K562 (cell line): ENCODE results near the gene MLXIPL. TPM values are rescaled to one million over a fixed set of nuclear protein-coding genes. Genes with fewer than 3 reads are reported as not detected.

ENCODE experiments used
- ATAC-seq: fragments of 200-7000 bp; cut with Tn5 transposase; 3 replicates; pipeline ENCODE4 v1.9.1; 2020; ENCODE audit warnings: moderate library complexity
- BruUV-seq: library from RNA; stranded (reverse); fragments of 400-500 nt; replicated peaks from 2 replicates; lab custom pipeline; 2021; lab: Mats Ljungman, UMichigan
- CTCF ChIA-PET: fragments of 300-600 bp; formaldehyde crosslinking; extraction: SDS; loops from one replicate; lab custom pipeline; 2021; ENCODE audit warnings: low intra/inter-chr PET ratio; lab: Yijun Ruan, JAX
- POLR2A ChIA-PET: fragments of 300-600, 350-650 bp; sonication (Branson Sonifier 250); formaldehyde crosslinking; extraction: SDS; loops from one replicate; lab custom pipeline; 2021; ENCODE audit warnings: antibody characterized with exemption, inconsistent platforms; lab: Yijun Ruan, JAX
- DNase-seq, 4 experiments: peaks; one replicate each; pipeline versions ENCODE4 v3.0.0 to v3.0.0-alpha.2; 2011 to 2018; ENCODE audit warnings: low spot score in 3 of 4, mixed read lengths in 3 of 4; ENCODE audit errors: extremely low read depth in 1 of 4
- FAIRE-seq: peaks from 2 replicates; lab custom pipeline; 2011; peaks lifted over from hg19 to GRCh38; lab: Jason Lieb, UNC
- H2AFZ ChIP-seq: 2 replicates; pipeline ENCODE4 v1.6.0; 2011; ENCODE audit warnings: low read depth, low read length, control low read depth, inconsistent platforms
- H3K27ac ChIP-seq: fragments of 200-600 bp; 3 replicates; pipeline ENCODE4 v1.8.0; 2011; ENCODE audit warnings: low read depth, mild to moderate bottlenecking, control low read depth, inconsistent platforms, low read length, moderate library complexity, mixed read lengths; ENCODE audit errors: extremely low read depth
- H3K27me3 ChIP-seq, 2 experiments: fragments of 300-600 bp in 1 of 2; 2 replicates in 1 of 2; 3 replicates in 1 of 2; pipeline versions ENCODE4 v1.6.0 to v1.8.0; 2011; ENCODE audit warnings: inconsistent platforms in 2 of 2, low read length in 2 of 2, mild to moderate bottlenecking in 1 of 2, mixed read lengths in 1 of 2, moderate library complexity in 1 of 2; ENCODE audit not compliant: control insufficient read depth in 2 of 2, insufficient read depth in 2 of 2
- H3K36me3 ChIP-seq: fragments of 300-600 bp; 3 replicates; pipeline ENCODE4 v1.8.0; 2011; ENCODE audit warnings: mild to moderate bottlenecking, low read length, inconsistent platforms; ENCODE audit not compliant: control insufficient read depth, insufficient read depth
- H3K4me1 ChIP-seq, 2 experiments: fragments of 200-600 bp in 1 of 2; replicated peaks in 1 of 2; 2 replicates in 1 of 2; 3 replicates in 1 of 2; pipeline versions ENCODE4 v1.5.1 to v1.8.0; 2011; ENCODE audit warnings: inconsistent platforms in 2 of 2, low read length in 2 of 2, mild to moderate bottlenecking in 1 of 2, mixed read lengths in 1 of 2, moderate library complexity in 1 of 2; ENCODE audit not compliant: control insufficient read depth in 2 of 2, insufficient read depth in 2 of 2
- H3K4me2 ChIP-seq: 2 replicates; pipeline ENCODE4 v1.6.1; 2011; ENCODE audit warnings: low read length, control low read depth, inconsistent platforms, mixed read lengths; ENCODE audit not compliant: insufficient read depth
- H3K4me3 ChIP-seq: fragments of 200-600 bp; sonication (generic), shearing (Covaris generic); 2 replicates; pipeline ENCODE4 v1.5.1; 2016; ENCODE audit warnings: control low read depth, inconsistent platforms
- H3K79me2 ChIP-seq: fragments of 200-600 bp; 3 replicates; pipeline ENCODE4 v1.8.0; 2011; ENCODE audit warnings: low read length, inconsistent platforms; ENCODE audit not compliant: control insufficient read depth, insufficient read depth
- H3K9ac ChIP-seq, 2 experiments: 2 replicates each; pipeline versions ENCODE4 v1.6.0 to v1.6.1; 2011; ENCODE audit warnings: low read depth in 2 of 2, low read length in 2 of 2, control low read depth in 1 of 2, inconsistent platforms in 1 of 2, mild to moderate bottlenecking in 1 of 2, mixed read lengths in 1 of 2; ENCODE audit not compliant: insufficient read depth in 1 of 2
- H3K9me1 ChIP-seq: one replicate; pipeline ENCODE4 v1.6.0; 2011; ENCODE audit warnings: inconsistent platforms, mild to moderate bottlenecking, low read length, moderate library complexity; ENCODE audit not compliant: control insufficient read depth, insufficient read depth
- H3K9me3 ChIP-seq: replicated peaks from 2 replicates; pipeline ENCODE4 v1.5.1; 2011; ENCODE audit warnings: low read depth, low read length, inconsistent platforms; ENCODE audit not compliant: control insufficient read depth, insufficient read depth
- H4K20me1 ChIP-seq: replicated peaks from 2 replicates; pipeline ENCODE4 v1.6.1; 2011; ENCODE audit warnings: low read length, inconsistent platforms, mixed read lengths; ENCODE audit not compliant: control insufficient read depth, insufficient read depth
- FOXM1 ChIP-seq, 2 experiments: fragments of 450-650 bp in 1 of 2; sonication (generic) in 1 of 2; formaldehyde crosslinking in 1 of 2; IDR thresholded peaks; 2 replicates each; pipeline versions ENCODE4 v1.6.1 to v1.9.0; 2017 to 2022; ENCODE audit warnings: low read depth in 2 of 2, mild to moderate bottlenecking in 2 of 2, missing genetic modification reagents in 1 of 2, moderate library complexity in 1 of 2
- POLR2G ChIP-seq: fragments of 200-400 bp; formaldehyde crosslinking; IDR thresholded peaks from 2 replicates; pipeline ENCODE4 v1.6.1; 2017; ENCODE audit warnings: low read depth, mild to moderate bottlenecking, antibody characterized with exemption, low read length, moderate library complexity
- RBFOX2 ChIP-seq: fragments of 200-400 bp; formaldehyde crosslinking; IDR thresholded peaks from 2 replicates; pipeline ENCODE4 v1.6.1; 2017; ENCODE audit warnings: low read depth, mild to moderate bottlenecking, low read length, moderate library complexity
- WGBS: fragments of 100-300 bp; shearing (Covaris generic); methylation state at CpG from one replicate; pipeline ENCODE4 v1.1.6; 2016; ENCODE audit warnings: low coverage, mixed read lengths; ENCODE audit not compliant: insufficient coverage; ENCODE audit errors: missing lambda C conversion rate; 5-methylcytosine and 5-hydroxymethylcytosine counted together
- in situ Hi-C: fragments of 300-500 bp; cut with MboI; formaldehyde crosslinking; loops from 4 replicates; pipeline ENCODE4 v1.15.0; 2018; ENCODE audit warnings: inconsistent platforms, mixed read lengths
- intact Hi-C: fragments of 100-400 bp; cut with micrococcal nuclease; formaldehyde crosslinking; loops from 2 replicates; pipeline ENCODE4 v1.14.2; 2022
- polyA plus RNA-seq, 8 experiments: library from polyadenylated mRNA; depleted of rRNA in 4 of 8; stranded (reverse) in 5 of 8; unstranded in 3 of 8; fragments of >200 nt; fragmentation: Nextera tagmentation in 2 of 8; fragmentation: Illumina TruSeq in 1 of 8; extraction: Ambion mirVana in 2 of 8; extraction: Trizol in 1 of 8; gene quantifications; 2 replicates each; pipeline versions ENCODE4 v1.2.1 to v1.2.3, GENCODE V29; 2011 to 2014; ENCODE audit warnings: inconsistent platforms in 1 of 8, missing spikeins in 1 of 8
- total RNA-seq, 7 experiments: library from RNA; depleted of rRNA in 6 of 7; stranded (reverse); fragments of >200 nt in 6 of 7; fragmentation: Illumina TruSeq in 2 of 7; extraction: Trizol in 2 of 7; gene quantifications; 2 replicates each; pipeline versions ENCODE4 v1.2.1 to v1.2.3, GENCODE V29; 2011 to 2021; ENCODE audit warnings: low replicate concordance in 1 of 7
- TF ChIP-seq, protein P1 (sequence below): fragments of 250-450 bp; sonication (Bioruptor Pico); IDR thresholded peaks from 2 replicates; pipeline ENCODE4 v1.4.0; 2020

Gene MLXIPL
- total and polyA plus RNA-seq, 9 of the 15 experiments (the other 6 are each of a cell fraction or from before 2014, with no cell fraction given): 0.11 to 18.4 (median 1.4) TPM

- ChIA-PET CTCF (no interaction called here), POLR2A (interaction anchor here (0.6 to 5.6 kb wide), 2 partner anchors 8 to 273 kb away, joined by 3 to 72 read pairs; no protein-coding TSS in a partner anchor)
- no peak for FAIRE-seq
- Histone ChIP-seq H3K4me3 (no peak overlapping the region), H4K20me1 (peaks cover 38% of the 10 kb centered on the region), H3K27ac (peak overlapping the region; percentile 73; the same call in 2 of the 3 replicates), H3K4me1 (peaks cover 40 to 68% of the 10 kb centered on the region in 2 experiments), H3K27me3 (no peaks in the 10 kb centered on the region), H3K9me3 (no peaks in the 10 kb centered on the region), H3K79me2 (peaks cover 67% of the 10 kb centered on the region), H3K9me1 (peaks cover 9% of the 10 kb centered on the region), H2AFZ (no peak overlapping the region), H3K9ac (peak overlapping the region in 1 of 2 experiments; percentile 86; a peak in 2 of 4 replicates), H3K36me3 (peaks cover 79% of the 10 kb centered on the region), H3K4me2 (no peak overlapping the region; the same call in 1 of the 2 replicates)
- in situ Hi-C loops (no loop called here), intact Hi-C loops (no loop called here)
- 94% methylated on average over 11 of the region's 11 CpGs for WGBS
- no peak for ATAC-seq
- TF ChIP-seq RBFOX2: peak; percentile 51; the same call in 1 of the 2 replicates
- no peak for TF ChIP-seq FOXM1 (IDR thresholded peaks at IDR 0.05; ENCODE audit: low read depth)
- TF ChIP-seq FOXM1 (CRISPR knock-in tag; IDR thresholded peaks at IDR 0.05; ENCODE audit: low read depth): no peak
- TF ChIP-seq, protein P1, sequence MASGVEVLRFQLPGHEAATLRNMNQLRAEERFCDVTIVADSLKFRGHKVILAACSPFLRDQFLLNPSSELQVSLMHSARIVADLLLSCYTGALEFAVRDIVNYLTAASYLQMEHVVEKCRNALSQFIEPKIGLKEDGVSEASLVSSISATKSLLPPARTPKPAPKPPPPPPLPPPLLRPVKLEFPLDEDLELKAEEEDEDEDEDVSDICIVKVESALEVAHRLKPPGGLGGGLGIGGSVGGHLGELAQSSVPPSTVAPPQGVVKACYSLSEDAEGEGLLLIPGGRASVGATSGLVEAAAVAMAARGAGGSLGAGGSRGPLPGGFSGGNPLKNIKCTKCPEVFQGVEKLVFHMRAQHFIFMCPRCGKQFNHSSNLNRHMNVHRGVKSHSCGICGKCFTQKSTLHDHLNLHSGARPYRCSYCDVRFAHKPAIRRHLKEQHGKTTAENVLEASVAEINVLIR (CRISPR knock-in tag): no peak
- TF ChIP-seq POLR2G: peak; percentile 55
- no peak for DNase-seq
- BruUV-seq: no TSS peak
Measured at GRCh38 chr7:73573791-73574190, 50.5 kb downstream of the MLXIPL start.
